GM18907 (cell line): ENCODE results near the gene HLA-DOA.

Experiments used
- ATAC-seq: cut with Tn5 transposase; IDR thresholded peaks from one replicate; pipeline ENCODE4 v1.9.1; 2021; ENCODE audit warnings: mild to moderate bottlenecking, moderate library complexity; ENCODE audit not compliant: unreplicated experiment

Gene HLA-DOA

GRCh38 chr6:32968093-32968866 lies 41.1 kb downstream of the HLA-DOA start, which contains the start of gene BRD2:
TSS of gene BRD2 (plus strand) at chr6:32968594. CDS start at chr6:32972899, 4,305 bp downstream.
- peak; percentile 38 for ATAC-seq

GRCh38 chr6:32967151-32968091 lies 42.0 kb downstream of the HLA-DOA start:
- no peak for ATAC-seq

GRCh38 chr6:32964776-32965175 lies 44.6 kb downstream of the HLA-DOA start:
- ATAC-seq, result no peak

GRCh38 chr6:32963866-32964265 lies 45.5 kb downstream of the HLA-DOA start:
- no peak for ATAC-seq

GRCh38 chr6:32962213-32962826 lies 47.1 kb downstream of the HLA-DOA start:
- no peak for ATAC-seq

GRCh38 chr6:32960563-32960962 lies 48.8 kb downstream of the HLA-DOA start:
- no peak for ATAC-seq

GRCh38 chr6:32956176-32956575 lies 53.2 kb downstream of the HLA-DOA start:
- no peak for ATAC-seq

GRCh38 chr6:32954986-32955802 lies 54.2 kb downstream of the HLA-DOA start:
- no peak for ATAC-seq

GRCh38 chr6:32954267-32954666 lies 55.1 kb downstream of the HLA-DOA start:
- no peak for ATAC-seq
